Kidney (tissue), 14 donors: ENCODE results near the gene KRTAP5-1. TPM values are rescaled to one million over a fixed set of nuclear protein-coding genes. Genes with fewer than 3 reads are reported as not detected.

Experiments used
- DNase-seq, 5 donors: peaks; one replicate each; pipeline ENCODE4 v3.0.0-alpha.2; 2013 to 2020
- FAIRE-seq: peaks from 2 replicates; lab custom pipeline; 2012; peaks lifted over from hg19 to GRCh38; lab: Jason Lieb, UNC
- H3K27ac ChIP-seq, 2 donors: one replicate each; pipeline ENCODE4 v1.7.0; 2013; ENCODE audit warnings: low read depth in 2 of 2, low read length in 2 of 2, inconsistent platforms in 1 of 2
- H3K27me3 ChIP-seq: one replicate; pipeline ENCODE4 v1.7.1; 2013; ENCODE audit warnings: low read length, inconsistent platforms; ENCODE audit not compliant: control insufficient read depth, insufficient read depth
- H3K36me3 ChIP-seq, 3 donors: one replicate each; pipeline versions ENCODE4 v1.7.0 to v1.7.1; 2013; ENCODE audit warnings: low read length in 3 of 3, control low read depth in 1 of 3, inconsistent platforms in 1 of 3; ENCODE audit not compliant: insufficient read depth in 3 of 3, control insufficient read depth in 2 of 3
- H3K4me1 ChIP-seq, 3 donors: one replicate each; pipeline versions ENCODE4 v1.7.0 to v1.7.1; 2013; ENCODE audit warnings: low read length in 3 of 3, inconsistent platforms in 1 of 3, low read depth in 1 of 3; ENCODE audit not compliant: control insufficient read depth in 2 of 3, insufficient read depth in 2 of 3
- H3K4me3 ChIP-seq, 3 donors: one replicate each; pipeline versions ENCODE4 v1.7.0 to v1.8.1; 2013; ENCODE audit warnings: low read length in 3 of 3, control low read depth in 1 of 3, inconsistent platforms in 1 of 3
- H3K9ac ChIP-seq, 3 donors: one replicate each; pipeline versions ENCODE4 v1.7.0 to v1.7.1; 2013; ENCODE audit warnings: low read length in 3 of 3, control low read depth in 1 of 3, inconsistent platforms in 1 of 3
- H3K9me3 ChIP-seq, 3 donors: one replicate each; pipeline versions ENCODE4 v1.7.0 to v1.7.1; 2013; ENCODE audit warnings: low read length in 3 of 3, control low read depth in 1 of 3, inconsistent platforms in 1 of 3; ENCODE audit not compliant: control insufficient read depth in 2 of 3, insufficient read depth in 1 of 3
- CTCF ChIP-seq: IDR thresholded peaks from 3 replicates; pipeline ENCODE4 v1.5.1; 2012; ENCODE audit warnings: mild to moderate bottlenecking, moderate library complexity, borderline replicate concordance; ENCODE audit not compliant: insufficient read depth; ENCODE audit errors: extremely low read depth
- intact Hi-C: fragments of 100-400 bp; cut with DNase I; formaldehyde crosslinking; loops from one replicate; pipeline ENCODE4 v1.11.1; 2022
- polyA plus RNA-seq: library from polyadenylated mRNA; stranded (reverse); fragments of 350-450 nt; fragmentation: Illumina TruSeq; extraction: RNeasy Lipid Tissue Mini Kit (QIAGEN cat#74804); gene quantifications from one replicate; pipeline ENCODE4 v1.2.3, GENCODE V29; 2014; ENCODE audit warnings: low read depth, low replicate concordance; ENCODE audit not compliant: insufficient read depth
- total RNA-seq: library from RNA; stranded (reverse); fragmentation: NEBNext Ultra II Directional; extraction: Animal tissue kit (Norgen Biotek cat#: 25700); gene quantifications from one replicate; pipeline ENCODE4 v1.2.1, GENCODE V29; 2021
- donor health status: control.
- donor health status: control.
- donor health status: control.
- donor health status: control.
- donor health status: control.
- donor health status: DM: yes; HTN: yes; CAD: no.
- donor health status: Normal renal cell carcinoma (clear cell type).

The KRTAP5-1 gene
- total and polyA plus RNA-seq, 2 donors from 2014 or later, result not detected

- peak; percentile 81 to 96 (median 92) for DNase-seq
- Histone ChIP-seq H3K36me3 (no peaks in the 10 kb centered on the region), H3K4me1 (peaks cover 0 to 19% (median 0%) of the 10 kb centered on the region in 3 donors), H3K4me3 (peak within 1 kb of the TSS in 1 of 3 donors; percentile 53), H3K9me3 (no peaks in the 10 kb centered on the region), H3K27ac (peak within 1 kb of the TSS in 1 of 2 donors; percentile 57), H3K9ac (peak within 1 kb of the TSS in 2 of 3 donors; percentile 69 to 73), H3K27me3 (no peaks in the 10 kb centered on the region)
- TF ChIP-seq CTCF, result no peak
- FAIRE-seq, result no peak
- intact Hi-C loops, result no loop called here
Observed at GRCh38 chr11:1572197-1573076, 12.6 kb downstream of the KRTAP5-1 start, which contains the start of gene DUSP8. Gene DUSP8 (minus strand): TSS chr11:1572271. CDS start chr11:1565826, 6,445 bp downstream.

GRCh38 chr11:1571760-1572196 is 13.3 kb downstream of the KRTAP5-1 start:
- H3K36me3 ChIP-seq, result no peaks in the 10 kb centered on the region
- H3K27ac ChIP-seq, result no peak overlapping the region
- no peaks in the 10 kb centered on the region for H3K27me3 ChIP-seq
- intact Hi-C loops, result no loop called here
- DNase-seq, result no peak
- H3K9me3 ChIP-seq, result no peaks in the 10 kb centered on the region
- FAIRE-seq, result no peak
- peaks cover 0 to 19% (median 0%) of the 10 kb centered on the region in 3 donors for H3K4me1 ChIP-seq
- no peak overlapping the region for H3K9ac ChIP-seq
- no peak for TF ChIP-seq CTCF
- peak overlapping the region in 1 of 3 donors; percentile 53 for H3K4me3 ChIP-seq

- Histone ChIP-seq H3K9me3 (no peaks in the 10 kb centered on the region), H3K36me3 (no peaks in the 10 kb centered on the region), H3K9ac (peak overlapping the region in 2 of 3 donors; percentile 69 to 73), H3K4me1 (peaks cover 0 to 19% (median 0%) of the 10 kb centered on the region in 3 donors), H3K27ac (peak overlapping the region in 1 of 2 donors; percentile 51), H3K4me3 (peak overlapping the region in 1 of 3 donors; percentile 53), H3K27me3 (no peaks in the 10 kb centered on the region)
- TF ChIP-seq CTCF, result no peak
- DNase-seq, result peak in 3 of 5 donors; percentile 67 to 83 (median 81)
- FAIRE-seq, result no peak
- intact Hi-C loops, result no loop called here
Observed at GRCh38 chr11:1570896-1571759, 14.0 kb downstream of the KRTAP5-1 start.
